Thyroid gland (tissue), 4 donors: ENCODE measurements around the gene KCNF1. TPM values are rescaled to one million over a fixed set of nuclear protein-coding genes. Genes with fewer than 3 reads are reported as not detected.

Experiments
- DNase-seq, 2 donors: peaks; one replicate each; pipeline ENCODE4 v3.0.0-alpha.2; 2019
- H3K27ac ChIP-seq, 3 donors: fragments of 200-600 bp; sonication (generic); 1 replicate in 2 of 3; 2 replicates in 1 of 3; pipeline ENCODE4 v1.5.1; 2016 to 2019; ENCODE audit warnings: mild to moderate bottlenecking in 1 of 3, moderate library complexity in 1 of 3
- H3K27me3 ChIP-seq: fragments of 200-600 bp; sonication (generic); one replicate; pipeline ENCODE4 v1.5.1; 2019
- H3K36me3 ChIP-seq, 2 donors: fragments of 200-600 bp; sonication (generic); one replicate each; pipeline ENCODE4 v1.5.1; 2016 to 2019
- H3K4me1 ChIP-seq, 2 donors: fragments of 200-600 bp; sonication (generic); one replicate each; pipeline ENCODE4 v1.5.1; 2017 to 2019
- H3K4me3 ChIP-seq, 3 donors: fragments of 200-600 bp; sonication (generic); replicated peaks in 1 of 3; 1 replicate in 2 of 3; 2 replicates in 1 of 3; pipeline ENCODE4 v1.5.1; 2016; ENCODE audit warnings: mild to moderate bottlenecking in 1 of 3
- H3K9me3 ChIP-seq: fragments of 200-600 bp; sonication (generic); one replicate; pipeline ENCODE4 v1.5.1; 2017
- POLR2A ChIP-seq, 2 donors: fragments of 450-650 bp; IDR thresholded peaks; one replicate each; pipeline ENCODE4 v1.6.1; 2017; ENCODE audit warnings: antibody characterized with exemption in 2 of 2, mild to moderate bottlenecking in 2 of 2, moderate library complexity in 1 of 2
- WGBS, 2 donors: methylation state at CpG; one replicate each; pipeline ENCODE4 v1.1.5; 2017; 5-methylcytosine and 5-hydroxymethylcytosine counted together
- intact Hi-C: fragments of 100-400 bp; cut with DNase I; formaldehyde crosslinking; loops from one replicate; pipeline ENCODE4 v1.15.1; 2023
- total RNA-seq, 4 donors: library from RNA; depleted of rRNA; stranded (reverse); fragments of >200 nt; gene quantifications; one replicate each; pipeline ENCODE4 v1.2.3, GENCODE V29; 2016
- TF ChIP-seq, protein P1 (sequence below), 6 experiments: fragments of 200-600 bp in 3 of 6; fragments of 450-650 bp in 3 of 6; sonication (generic) in 3 of 6; IDR thresholded peaks; one replicate each; pipeline ENCODE4 v1.5.1; 2016 to 2019; ENCODE audit warnings: antibody characterized with exemption in 6 of 6, mild to moderate bottlenecking in 2 of 6, inconsistent platforms in 1 of 6, moderate library complexity in 1 of 6

KCNF1 gene
- total RNA-seq, 4 donors from 2014 or later: not detected

DNA sequence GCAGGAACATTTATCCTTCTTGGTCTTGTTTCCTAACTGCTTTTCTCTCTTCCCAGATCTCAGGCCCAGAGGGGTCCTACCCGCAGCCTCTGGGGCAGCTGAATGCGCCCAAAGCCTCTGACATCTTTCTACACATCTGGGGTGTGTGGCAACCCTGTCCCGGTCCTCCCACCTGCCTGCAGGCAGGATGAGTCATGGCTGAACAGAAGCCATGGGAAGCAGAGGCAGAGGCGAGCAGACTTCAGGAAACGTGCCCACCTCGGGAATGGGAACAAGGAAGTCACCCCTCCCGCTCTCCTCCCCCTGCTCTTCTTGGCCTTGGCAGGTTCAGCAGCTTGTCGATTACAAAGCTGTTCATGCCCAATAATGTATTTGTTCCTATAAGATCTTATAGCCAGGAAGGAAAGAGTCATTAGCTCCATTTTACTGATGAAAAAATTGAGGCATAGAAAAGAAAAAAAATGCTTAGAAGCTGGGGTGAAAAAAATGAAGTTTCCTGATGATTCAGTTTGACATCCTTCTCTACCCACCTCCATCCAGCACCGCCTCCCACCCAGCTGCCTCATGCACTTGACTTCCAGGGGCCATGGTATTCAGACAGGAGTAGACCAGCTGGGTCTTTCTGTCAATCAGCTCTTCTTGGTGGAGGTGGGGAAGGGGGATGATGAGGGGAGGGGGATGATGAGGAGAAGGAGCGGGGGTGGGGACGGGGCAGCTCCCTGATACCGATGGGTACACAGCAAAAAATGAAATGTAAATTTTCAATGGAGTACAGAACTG is 10.4 kb upstream of the KCNF1 start:
- no peaks in the 10 kb centered on the region for H3K36me3 ChIP-seq
- H3K27me3 ChIP-seq: no peaks in the 10 kb centered on the region
- H3K4me1 ChIP-seq: no peaks in the 10 kb centered on the region
- H3K27ac ChIP-seq: no peak overlapping the region
- WGBS, 2 donors: 70 to 79% methylated on average over 12 of the region's 12 CpGs
- intact Hi-C loops: no loop called here
- DNase-seq: no peak
- no peaks in the 10 kb centered on the region for H3K9me3 ChIP-seq
- no peak for TF ChIP-seq POLR2A (IDR thresholded peaks at IDR 0.05)
- TF ChIP-seq, protein P1, sequence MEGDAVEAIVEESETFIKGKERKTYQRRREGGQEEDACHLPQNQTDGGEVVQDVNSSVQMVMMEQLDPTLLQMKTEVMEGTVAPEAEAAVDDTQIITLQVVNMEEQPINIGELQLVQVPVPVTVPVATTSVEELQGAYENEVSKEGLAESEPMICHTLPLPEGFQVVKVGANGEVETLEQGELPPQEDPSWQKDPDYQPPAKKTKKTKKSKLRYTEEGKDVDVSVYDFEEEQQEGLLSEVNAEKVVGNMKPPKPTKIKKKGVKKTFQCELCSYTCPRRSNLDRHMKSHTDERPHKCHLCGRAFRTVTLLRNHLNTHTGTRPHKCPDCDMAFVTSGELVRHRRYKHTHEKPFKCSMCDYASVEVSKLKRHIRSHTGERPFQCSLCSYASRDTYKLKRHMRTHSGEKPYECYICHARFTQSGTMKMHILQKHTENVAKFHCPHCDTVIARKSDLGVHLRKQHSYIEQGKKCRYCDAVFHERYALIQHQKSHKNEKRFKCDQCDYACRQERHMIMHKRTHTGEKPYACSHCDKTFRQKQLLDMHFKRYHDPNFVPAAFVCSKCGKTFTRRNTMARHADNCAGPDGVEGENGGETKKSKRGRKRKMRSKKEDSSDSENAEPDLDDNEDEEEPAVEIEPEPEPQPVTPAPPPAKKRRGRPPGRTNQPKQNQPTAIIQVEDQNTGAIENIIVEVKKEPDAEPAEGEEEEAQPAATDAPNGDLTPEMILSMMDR (IDR thresholded peaks at IDR 0.05): no peak
- no peak overlapping the region for H3K4me3 ChIP-seq

DNA sequence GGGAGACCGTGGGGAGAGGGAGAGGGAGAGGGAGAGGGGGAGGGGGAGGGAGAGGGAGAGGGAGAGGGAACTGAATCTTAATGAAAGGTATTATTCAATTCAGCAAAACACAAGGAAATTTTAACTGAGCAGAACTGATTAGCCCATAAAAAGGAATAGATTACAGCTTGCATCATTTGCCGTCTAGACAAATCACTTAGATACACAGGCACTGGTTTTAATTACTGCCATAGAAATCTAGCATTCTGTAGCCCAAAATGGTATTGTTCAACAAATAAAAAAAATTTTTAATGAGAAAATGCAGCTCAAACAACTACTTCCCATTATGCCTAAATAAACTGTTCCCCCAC is 7.9 kb upstream of the KCNF1 start:
- WGBS, 2 donors: 65 to 72% methylated on average over 2 of the region's 2 CpGs
- TF ChIP-seq, protein P1 (IDR thresholded peaks at IDR 0.05): no peak
- no peak for TF ChIP-seq POLR2A (IDR thresholded peaks at IDR 0.05)

DNA sequence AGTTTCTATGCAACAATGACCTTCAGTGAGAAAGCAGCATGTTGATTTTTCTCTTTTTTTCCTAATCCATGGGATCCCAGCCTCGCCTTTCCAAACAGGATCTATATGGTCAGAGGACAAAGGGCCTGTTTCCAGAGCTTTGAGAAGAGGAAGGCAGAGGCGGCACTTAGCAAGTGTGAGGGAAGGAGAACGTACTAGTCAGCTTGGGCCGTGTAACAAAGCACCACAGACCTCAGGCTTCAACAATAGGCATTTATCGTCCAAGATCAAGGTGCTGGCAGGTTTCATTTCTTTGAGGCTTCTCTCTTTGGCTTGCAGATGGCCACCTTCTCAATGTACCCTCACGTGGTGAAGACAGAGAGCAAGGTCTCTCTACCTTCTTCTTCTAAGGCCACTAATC is 7.3 kb upstream of the KCNF1 start:
- Histone ChIP-seq H3K36me3 (no peaks in the 10 kb centered on the region), H3K4me3 (no peak overlapping the region), H3K27ac (no peak overlapping the region), H3K9me3 (no peaks in the 10 kb centered on the region), H3K27me3 (no peaks in the 10 kb centered on the region), H3K4me1 (no peaks in the 10 kb centered on the region)
- no peak for DNase-seq
- TF ChIP-seq, protein P1 (IDR thresholded peaks at IDR 0.05): no peak
- TF ChIP-seq POLR2A (IDR thresholded peaks at IDR 0.05): no peak
- 92 to 95% methylated on average over 6 of the region's 6 CpGs for WGBS, 2 donors
- intact Hi-C loops: no loop called here

More for the DNA sequence above, 7.9 kb upstream of the KCNF1 start:
- H3K4me1 ChIP-seq: no peaks in the 10 kb centered on the region
- no peak for DNase-seq
- H3K27me3 ChIP-seq: no peaks in the 10 kb centered on the region
- no peak overlapping the region for H3K27ac ChIP-seq
- H3K9me3 ChIP-seq: no peaks in the 10 kb centered on the region
- intact Hi-C loops: no loop called here
- no peaks in the 10 kb centered on the region for H3K36me3 ChIP-seq
- no peak overlapping the region for H3K4me3 ChIP-seq

DNA sequence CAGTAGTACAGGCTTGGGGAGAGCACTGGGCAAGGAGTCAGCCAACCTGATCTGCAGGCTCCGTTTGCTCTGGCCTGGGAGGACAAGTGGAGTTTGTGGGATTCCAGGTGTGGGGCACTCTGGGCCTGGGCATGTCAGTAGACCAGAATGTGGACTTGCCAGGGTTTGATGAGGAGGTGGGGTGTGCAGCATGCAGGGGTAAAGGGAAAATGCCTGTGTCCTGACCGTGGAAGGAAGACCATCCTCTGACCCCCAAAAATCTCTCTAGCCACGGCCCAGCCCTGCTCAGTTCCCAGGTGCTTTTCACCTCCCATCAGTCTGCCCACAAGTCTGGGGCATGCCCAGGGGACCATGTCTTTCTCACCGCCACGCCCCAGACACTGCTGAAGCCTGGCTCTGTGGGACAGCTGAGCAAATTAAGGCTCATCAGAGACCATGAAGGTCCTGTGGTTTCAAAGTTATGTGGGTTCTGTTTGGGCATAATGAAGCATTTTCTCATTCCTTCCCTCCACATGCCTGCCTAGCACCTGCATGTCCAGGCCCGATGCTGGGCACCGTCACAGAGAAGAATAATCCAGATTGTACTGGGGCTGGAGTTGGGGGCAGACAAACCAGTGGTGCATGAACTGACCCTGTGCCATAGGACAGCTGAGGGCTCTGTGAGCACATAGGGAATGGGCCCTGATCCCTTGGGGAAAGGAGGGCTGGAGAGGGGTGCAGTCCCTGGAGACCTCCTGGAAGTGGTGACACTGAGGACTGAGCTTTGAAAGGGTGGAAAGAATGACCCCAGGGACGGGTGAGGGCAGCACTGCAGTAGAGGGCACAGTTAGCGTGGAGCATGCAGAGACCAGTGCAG is 6.5 kb upstream of the KCNF1 start:
- Histone ChIP-seq H3K4me3 (no peak overlapping the region), H3K36me3 (no peaks in the 10 kb centered on the region), H3K27ac (no peak overlapping the region), H3K27me3 (no peaks in the 10 kb centered on the region), H3K9me3 (no peaks in the 10 kb centered on the region), H3K4me1 (no peaks in the 10 kb centered on the region)
- intact Hi-C loops: no loop called here
- 88 to 90% methylated on average over 8 to 9 of the region's 9 CpGs for WGBS, 2 donors
- no peak for DNase-seq
- TF ChIP-seq POLR2A (IDR thresholded peaks at IDR 0.05): no peak
- TF ChIP-seq, protein P1 (IDR thresholded peaks at IDR 0.05): no peak

DNA sequence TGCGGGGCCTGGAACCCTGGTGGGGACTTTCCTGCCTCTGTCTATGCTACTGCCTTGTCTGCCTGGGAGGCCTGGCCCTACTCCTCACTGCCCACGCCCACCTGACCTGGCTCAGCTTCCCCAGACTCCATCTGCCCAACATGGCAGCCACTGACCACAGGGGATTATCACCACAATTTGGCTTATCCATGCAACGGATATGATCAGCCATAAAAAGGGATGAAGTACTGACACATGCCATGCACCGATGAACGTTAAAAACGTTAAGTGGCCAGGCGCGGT is 5.9 kb upstream of the KCNF1 start:
- no peaks in the 10 kb centered on the region for H3K9me3 ChIP-seq
- DNase-seq: no peak
- WGBS, 2 donors: 88 to 94% methylated on average over 8 of the region's 8 CpGs
- H3K4me1 ChIP-seq: no peaks in the 10 kb centered on the region
- H3K27ac ChIP-seq: no peak overlapping the region
- no peak overlapping the region for H3K4me3 ChIP-seq
- H3K27me3 ChIP-seq: no peaks in the 10 kb centered on the region
- H3K36me3 ChIP-seq: no peaks in the 10 kb centered on the region
- TF ChIP-seq, protein P1 (IDR thresholded peaks at IDR 0.05): no peak
- no peak for TF ChIP-seq POLR2A (IDR thresholded peaks at IDR 0.05)
- intact Hi-C loops: no loop called here
